ENCODE data around the gene MED13L.

DNA sequence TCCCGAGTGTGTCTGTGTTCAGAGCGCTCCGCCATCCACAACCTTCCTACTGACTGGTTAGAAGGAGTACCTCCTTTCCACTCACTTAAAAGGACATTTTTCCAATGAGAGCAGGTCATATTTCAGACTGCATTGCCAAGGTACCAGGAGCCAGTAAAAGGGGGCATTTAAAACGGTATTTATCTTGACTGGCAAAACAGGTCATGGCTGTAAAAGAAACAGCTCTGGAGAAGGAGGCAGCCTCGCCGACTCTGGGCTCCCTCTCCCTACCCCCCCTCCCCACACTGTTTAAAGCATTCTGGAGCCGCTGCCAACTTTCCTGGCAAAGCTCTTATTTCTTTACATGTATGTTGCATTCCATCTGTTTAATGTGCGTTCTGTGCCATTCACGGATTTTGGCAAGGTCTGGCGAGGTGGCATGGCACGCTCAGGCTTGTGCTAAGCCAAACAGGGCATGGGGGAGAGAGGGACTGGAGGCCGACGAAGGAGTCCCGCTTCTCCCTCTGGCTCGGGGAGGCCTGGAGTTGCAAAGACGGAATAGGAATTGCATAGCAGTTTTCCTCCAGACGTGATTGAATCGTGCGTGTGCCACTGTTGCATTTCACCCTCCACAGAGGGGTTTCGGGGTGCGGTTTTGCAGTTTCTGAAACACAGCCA lies 41.2 kb upstream of the MED13L start:
- TF ChIP-seq CTCF (IDR thresholded peaks at IDR 0.05) (no peak), ZFX (IDR thresholded peaks at IDR 0.05; ENCODE audit: borderline replicate concordance) (no peak)

All from 22Rv1 (cell line).